ENCODE data around the gene EIF2S3. TPM values are rescaled to one million over a fixed set of nuclear protein-coding genes. Genes with fewer than 3 reads are reported as not detected.

The EIF2S3 gene
- total RNA-seq, 1 donor from 2014 or later = 194 TPM

Other genes starting within 250 kb of the EIF2S3 start
- 17.0 TPM for gene APOO, start 147.0 kb upstream of the EIF2S3 start, total RNA-seq
- not detected for gene CXorf58, start 146.9 kb upstream of the EIF2S3 start, total RNA-seq
- gene KLHL15, start 27.8 kb upstream of the EIF2S3 start, total RNA-seq = 26.0 TPM
- gene ZFX, start 94.8 kb downstream of the EIF2S3 start, total RNA-seq = 158 TPM